ENCODE data around the gene FRMPD4.

The FRMPD4 gene

GRCh38 chrX:12554206-12554605 is 415.9 kb downstream of the FRMPD4 start:
- DNase-seq = no peak

DNA sequence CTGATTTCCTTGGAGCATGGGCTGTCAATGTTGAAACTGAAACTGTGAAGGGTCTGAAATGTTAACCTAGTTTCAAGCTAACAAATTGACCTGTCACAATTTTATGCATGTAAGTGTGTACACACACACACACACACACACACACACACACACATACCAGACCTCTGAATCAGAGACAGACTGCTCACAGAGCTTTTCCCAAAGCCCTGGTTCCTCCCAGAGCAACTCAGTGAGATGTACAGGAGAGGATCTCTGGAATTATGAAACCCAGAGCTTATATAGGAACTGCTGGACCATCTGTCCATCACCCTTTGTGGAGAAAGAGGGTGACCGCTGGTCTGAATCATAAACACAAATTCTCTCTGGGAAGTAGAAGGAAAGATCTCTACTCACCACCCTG is 424.8 kb downstream of the FRMPD4 start:
- no peak for DNase-seq

DNA sequence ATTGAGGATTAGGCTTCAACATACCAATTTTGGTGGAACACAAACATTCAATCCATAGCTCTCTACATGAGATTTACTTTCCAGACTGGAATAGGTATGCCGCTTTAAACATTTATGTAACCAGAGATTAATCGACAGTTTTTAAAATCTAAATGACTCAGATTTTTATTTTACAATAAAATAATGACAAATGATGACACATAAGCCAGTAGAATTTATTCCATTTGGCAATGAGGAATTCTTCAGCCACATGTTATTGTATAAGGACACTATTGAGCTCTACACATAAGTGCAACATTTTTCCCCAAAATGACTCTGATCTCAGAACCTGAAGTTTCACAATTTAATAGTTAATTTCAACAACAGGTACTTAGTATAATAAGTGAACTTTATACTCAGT is 425.9 kb downstream of the FRMPD4 start:
- DNase-seq = no peak

DNA sequence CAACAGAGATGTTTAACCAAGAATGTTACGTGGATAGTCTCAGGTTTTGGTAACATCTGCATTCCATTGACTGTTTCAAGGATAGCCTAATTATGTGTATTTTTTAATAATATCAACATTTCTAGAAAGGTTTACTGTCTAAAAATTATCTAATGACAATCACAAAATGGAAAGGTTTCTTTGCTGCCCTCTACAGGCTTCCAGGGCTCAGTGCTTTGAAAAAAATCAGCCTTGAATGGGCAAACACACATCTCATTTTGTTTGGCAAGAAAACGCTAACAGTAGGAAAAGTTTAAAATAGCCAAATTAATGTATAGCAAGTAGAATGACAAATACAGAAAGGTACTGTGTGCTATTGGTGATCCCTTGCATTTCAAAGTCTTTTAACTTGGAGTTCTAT is 429.6 kb downstream of the FRMPD4 start:
- no peak for DNase-seq

DNA sequence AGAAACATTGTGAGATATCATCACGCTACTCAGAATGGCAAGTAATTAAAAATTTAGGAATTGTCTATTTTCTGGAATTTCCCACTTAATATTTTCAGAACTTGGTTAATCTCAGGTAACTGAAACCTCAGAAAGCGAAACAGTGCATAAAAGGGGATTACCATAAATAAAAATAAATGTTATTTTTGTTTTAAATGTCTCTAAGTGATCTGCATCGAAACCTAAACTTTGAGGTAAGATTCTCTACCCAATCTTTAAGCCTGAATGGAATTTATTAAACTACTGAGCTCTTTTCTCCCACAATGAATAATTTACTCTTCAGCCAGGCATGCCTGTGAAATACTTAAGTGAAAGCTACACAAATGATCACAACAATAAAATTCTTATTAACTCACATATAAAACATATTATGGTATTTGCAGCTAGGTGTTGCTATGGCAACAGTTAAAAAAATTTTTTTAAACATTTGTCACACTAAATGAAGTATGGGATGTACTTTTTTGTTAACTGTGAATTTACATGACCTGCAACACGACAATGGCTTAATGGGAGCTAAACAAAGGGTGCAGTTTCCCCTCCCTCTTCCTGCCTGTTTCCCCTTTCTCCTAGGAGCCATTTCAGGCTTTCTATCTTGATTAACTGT is 432.7 kb downstream of the FRMPD4 start:
- no peak for DNase-seq

DNA sequence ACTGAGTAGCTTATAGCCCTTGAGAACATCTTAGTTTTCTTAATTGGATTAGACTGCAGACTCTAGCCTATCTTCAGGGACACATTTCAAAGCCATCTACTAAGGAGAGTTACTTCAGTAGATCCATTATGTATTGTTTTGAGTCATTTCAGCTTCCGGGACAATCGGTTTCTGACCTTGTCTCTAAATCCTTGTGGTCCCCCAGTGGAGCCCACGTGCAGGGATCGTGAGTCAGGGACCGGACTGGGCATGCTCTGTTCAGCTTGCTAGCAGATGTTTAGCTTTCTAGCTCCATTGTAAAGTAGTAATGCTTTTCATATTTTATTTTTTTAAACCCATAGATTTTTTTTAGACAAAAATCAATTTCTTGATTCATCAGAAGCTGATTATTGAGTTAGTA is 441.0 kb downstream of the FRMPD4 start:
- no peak for DNase-seq

GRCh38 chrX:12580548-12580947 is 442.3 kb downstream of the FRMPD4 start:
- DNase-seq = no peak

- DNase-seq = no peak
Observed at GRCh38 chrX:12581546-12581945, 443.3 kb downstream of the FRMPD4 start.

DNA sequence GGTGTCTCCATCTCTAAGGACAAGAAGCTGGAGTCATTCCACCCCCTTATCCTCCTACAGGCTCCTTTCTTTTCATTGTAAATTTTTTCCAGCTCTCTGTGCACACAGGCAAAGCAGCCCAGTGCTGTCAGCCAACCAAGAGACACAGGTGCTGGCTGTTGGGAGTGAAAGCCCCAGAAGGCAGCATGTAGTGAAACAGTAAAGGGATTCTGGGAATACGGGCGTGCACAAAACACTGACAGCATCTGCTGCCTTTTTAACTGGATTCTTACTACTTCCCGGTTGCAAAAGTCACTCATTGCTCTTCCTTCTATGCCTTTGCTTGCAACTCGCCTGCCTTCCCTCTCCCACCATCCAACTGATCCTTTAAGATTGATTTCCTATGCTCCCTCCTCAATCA is 444.4 kb downstream of the FRMPD4 start:
- no peak for DNase-seq

DNA sequence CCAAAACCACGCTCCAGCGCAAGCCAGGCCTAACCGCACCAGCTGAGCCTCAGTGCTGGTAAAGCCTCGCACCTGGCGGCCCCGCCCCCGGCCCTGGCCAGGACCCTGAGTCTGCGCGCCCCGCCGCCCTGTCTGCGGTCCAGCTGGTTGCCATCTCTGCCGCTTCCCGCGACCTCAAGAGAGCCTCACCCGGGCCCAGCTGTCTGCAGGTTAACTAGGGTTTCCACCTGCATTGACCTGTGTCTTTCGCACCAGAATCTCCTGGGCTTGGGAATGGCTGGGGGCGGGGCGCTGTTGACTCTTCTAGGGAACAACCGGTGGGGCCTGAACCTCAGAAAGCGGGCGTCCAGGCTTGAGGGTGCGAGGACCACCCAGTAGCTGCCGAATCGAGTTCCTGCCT is 445.3 kb downstream of the FRMPD4 start:
- no peak for DNase-seq

DNA sequence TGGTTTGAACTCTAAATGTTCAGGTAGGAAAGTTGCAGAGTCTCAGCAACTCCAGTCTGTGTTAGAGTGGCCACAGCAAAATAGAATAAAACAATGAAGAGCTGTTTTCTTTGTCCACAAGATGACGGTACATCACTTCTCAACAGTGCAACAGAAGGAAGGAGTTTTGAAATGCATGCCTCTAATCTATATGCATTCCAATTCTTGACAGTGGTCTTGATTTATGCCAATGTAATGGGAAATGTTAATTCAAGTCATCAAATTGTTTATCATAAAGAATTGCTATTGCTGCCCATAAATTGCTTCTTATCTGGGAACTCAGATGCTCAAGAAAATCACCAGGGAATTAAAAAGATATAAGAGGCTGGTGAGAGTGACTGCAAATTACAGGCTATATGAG is 457.4 kb downstream of the FRMPD4 start:
- no peak for DNase-seq

- DNase-seq = no peak
Observed at GRCh38 chrX:12610079-12610478, 471.8 kb downstream of the FRMPD4 start.

- no peak for DNase-seq
Observed at GRCh38 chrX:12611471-12611870, 473.2 kb downstream of the FRMPD4 start.

- DNase-seq = no peak
Observed at GRCh38 chrX:12614266-12614665, 476.0 kb downstream of the FRMPD4 start.

GRCh38 chrX:12615061-12615460 is 476.8 kb downstream of the FRMPD4 start:
- DNase-seq = no peak

DNA sequence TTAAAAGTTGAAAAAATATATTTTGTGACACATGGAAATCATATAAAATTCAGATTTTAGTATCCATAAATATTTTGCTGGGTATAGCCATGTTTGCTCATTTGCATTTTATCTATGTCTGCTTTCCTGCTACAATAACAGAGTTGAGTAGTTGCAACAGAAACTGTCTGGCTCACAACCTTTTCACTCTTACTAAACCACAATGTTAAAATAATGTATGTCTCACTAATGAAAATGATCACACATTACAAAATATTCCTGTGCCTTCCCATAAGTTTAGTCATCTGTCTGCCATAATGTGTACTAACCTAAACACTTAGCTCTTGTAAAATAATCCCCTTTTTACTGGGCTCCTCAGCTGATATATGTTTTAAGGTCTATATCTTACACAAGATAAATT is 479.0 kb downstream of the FRMPD4 start:
- DNase-seq = no peak

DNA sequence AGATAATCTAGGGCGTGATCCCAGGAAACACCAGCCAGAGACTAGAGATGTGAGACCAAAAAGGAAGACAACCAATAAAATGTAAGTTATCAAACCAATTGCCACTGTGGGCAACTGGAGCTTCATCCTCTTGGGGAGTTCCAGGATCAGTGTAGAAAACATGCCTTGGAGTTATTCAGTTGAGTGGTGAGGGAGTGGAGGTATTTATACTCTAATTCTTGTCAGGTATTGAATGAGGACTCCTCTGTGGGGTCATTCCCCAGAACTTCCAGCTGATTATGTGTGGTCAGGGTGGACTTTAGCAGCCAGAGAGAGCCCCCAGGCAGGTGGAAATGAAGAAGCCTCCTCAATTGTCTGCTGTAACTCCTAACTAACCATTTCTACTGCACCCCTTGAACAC is 509.0 kb downstream of the FRMPD4 start:
- no peak for DNase-seq

DNA sequence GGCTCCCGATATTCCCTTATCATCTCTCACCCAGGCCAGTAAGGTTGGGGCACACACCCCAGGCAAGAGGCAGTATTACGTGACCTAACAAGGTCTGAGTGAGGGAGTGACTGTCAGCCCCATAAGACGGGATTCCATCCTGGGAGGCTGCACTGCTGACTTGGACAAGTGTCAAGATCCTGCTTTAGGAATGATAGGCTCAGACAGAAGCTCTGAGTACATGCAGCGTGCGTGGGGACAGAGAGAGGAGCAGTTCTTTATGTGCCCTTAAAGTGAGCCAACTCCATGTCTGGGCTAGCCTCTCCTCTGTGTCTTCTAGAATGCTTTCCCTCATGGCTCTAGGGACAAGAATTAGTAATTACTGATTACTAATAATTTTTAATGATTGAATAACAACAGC is 510.7 kb downstream of the FRMPD4 start:
- DNase-seq = no peak

DNA sequence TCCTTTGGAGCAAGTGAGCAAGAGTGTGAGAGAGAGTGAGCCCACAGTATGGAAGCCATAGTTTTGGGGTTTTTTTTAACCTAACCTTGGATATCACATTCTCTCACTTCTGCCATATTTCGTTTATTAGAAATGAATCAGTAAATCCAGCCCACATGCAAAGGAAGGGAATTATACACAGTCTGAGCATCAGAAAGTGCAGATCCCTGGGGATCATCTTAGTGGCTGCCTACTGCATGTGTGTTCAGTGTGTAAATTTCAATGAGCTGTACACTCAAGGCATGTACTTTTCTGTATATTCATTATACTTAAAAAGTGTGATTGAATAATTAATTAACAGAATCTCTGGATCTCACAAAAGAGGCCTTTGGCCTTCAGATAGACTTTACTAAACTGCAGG is 519.2 kb downstream of the FRMPD4 start:
- DNase-seq = no peak

DNA sequence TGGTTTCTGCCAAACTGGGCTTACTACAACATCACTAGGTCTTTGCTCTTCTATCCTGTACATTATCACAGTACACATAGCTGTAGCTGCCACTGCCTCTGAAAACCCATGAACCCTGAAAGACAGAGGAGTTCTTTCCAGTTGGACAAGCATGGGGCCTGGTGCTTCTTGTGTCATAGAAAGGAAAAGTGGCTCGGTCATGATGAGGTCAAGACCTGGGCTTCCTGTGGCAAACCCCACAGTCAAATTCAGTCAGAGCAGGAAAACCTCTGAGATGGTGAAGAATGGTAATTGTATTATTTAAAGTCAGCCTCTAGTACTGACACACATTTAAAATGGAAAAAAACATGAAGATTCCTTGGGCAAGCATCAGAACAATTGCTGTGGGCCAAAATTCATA is 519.6 kb downstream of the FRMPD4 start:
- no peak for DNase-seq

DNA sequence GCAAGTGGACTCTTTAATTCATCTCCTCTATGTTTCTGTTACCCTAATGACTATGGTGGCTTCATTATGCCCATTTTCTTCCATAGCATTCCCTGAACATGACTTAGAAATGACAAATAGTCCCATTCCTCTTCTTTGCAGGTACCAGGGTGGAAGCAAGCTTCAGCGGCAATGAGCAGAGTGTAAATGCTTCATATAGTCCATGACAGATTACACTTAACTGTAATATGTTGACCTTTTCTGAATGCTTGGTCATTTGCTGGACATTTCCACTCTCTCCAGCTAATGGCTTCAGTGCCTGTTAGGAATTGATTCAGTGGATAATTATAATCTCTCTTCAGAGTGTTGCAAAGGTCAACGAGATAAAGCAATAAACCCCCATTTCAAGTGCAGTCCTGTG is 523.2 kb downstream of the FRMPD4 start:
- no peak for DNase-seq

DNA sequence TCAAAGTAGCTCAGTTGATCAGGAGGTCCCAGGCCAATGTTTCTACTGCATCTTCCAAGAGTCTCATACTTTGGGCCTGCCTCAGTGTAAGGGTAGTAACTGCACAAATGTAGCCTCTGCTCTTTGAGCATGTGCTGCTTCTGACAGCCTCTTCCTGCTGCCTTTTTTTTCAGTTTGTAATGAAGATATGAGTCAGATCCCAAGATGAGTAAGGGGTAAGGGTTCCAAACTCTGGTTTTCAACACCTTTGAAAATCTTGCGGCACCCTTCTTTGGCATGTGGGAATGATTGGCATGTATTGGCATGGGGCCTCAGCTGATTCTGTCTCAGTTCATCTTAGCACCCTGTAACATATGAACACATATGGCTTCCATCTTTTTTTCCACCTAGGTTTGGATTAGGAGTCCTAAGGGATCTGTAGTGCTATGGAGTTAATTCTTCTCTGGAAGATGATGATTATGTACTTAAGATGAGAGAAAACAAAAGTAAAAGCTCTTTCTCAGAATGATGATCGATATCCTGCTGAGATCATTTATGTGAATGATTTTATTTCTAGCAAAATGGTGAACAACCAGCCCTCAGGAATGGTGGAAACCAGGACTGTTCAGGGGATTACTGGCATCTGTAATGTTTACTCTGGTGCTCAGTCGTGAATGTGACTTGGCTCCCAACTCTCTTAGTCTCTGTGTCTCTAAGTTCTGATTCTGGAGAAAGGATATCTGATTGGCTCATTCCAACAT is 534.3 kb downstream of the FRMPD4 start:
- no peak for DNase-seq

DNA sequence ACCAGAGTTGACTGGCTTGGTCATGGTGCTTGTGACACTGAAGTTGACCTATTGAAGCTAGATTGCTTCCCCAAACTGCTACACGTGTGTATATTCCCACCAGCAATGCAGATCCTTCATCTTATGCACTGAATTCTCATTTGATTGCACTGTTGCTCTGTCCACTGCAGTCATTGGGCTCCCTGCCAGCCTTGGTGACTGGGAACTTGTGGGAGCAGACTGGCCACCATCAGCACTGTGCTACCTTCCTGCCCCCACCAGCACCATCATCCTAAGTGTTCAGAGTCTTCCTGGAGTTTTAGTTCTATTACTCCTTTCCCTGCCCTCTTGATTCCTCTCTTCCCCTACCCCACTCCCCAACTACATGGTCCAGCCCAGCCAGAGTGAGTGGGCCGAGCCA is 535.2 kb downstream of the FRMPD4 start:
- DNase-seq = no peak

GRCh38 chrX:12679522-12679921 is 541.2 kb downstream of the FRMPD4 start:
- DNase-seq = no peak

GRCh38 chrX:12681047-12681446 is 542.8 kb downstream of the FRMPD4 start:
- no peak for DNase-seq
